ENCODE results near the gene CCNL2.
"Not testable (repeated sequence)": the region's sequence is repeated elsewhere in the genome, so short reads cannot be mapped to it uniquely, and the experiment has no call there.

Gene CCNL2

DNA sequence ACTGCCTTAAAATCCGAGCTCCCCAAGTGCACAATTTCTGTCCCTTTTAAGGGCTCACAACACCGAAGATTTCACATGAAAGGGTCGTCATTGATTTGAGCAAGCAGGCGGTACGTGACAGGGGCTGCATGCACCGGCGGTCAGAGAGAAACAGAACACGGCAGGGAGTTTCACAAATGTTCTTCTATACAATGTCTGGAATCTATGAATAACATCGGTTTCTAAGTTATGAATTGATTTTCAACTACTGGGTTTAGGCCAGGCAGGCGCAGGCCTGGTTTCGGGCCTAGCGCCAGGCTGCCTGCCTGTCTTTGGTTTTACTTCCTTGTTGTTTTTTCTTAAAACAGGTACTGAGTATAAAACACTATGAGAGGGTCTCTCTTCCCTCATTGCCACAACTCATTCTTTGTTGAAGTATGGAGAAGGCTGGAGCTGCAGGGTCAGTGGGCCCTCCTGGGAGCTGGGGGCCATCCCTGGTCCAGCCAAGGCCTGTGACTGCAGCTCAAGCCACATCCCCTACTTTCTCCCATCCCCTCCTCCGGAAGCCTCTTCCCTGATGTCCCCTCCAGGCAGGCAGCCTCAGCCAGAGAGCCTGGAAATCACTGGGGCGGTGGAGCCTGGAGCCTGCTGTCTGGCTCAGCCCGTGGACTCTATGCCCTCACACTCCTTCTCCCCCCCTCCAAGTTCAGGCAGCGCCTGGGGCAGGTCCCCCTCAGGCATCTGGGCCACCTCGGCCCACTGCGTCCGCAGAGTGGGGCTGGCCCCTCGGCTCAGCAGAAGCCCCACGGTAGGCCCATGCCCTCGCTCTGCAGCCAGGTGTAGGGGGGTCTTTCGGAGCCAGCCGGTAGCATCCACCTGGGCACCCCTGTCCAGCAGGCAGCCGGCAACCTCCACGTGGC lies 19.6 kb upstream of the CCNL2 start:
- DNase-seq (ENCODE audit: extremely low read depth, low read depth), result no peak
- H3K4me3 ChIP-seq (replicated peaks; ENCODE audit: low read depth, low read length), result no peak overlapping the region

DNA sequence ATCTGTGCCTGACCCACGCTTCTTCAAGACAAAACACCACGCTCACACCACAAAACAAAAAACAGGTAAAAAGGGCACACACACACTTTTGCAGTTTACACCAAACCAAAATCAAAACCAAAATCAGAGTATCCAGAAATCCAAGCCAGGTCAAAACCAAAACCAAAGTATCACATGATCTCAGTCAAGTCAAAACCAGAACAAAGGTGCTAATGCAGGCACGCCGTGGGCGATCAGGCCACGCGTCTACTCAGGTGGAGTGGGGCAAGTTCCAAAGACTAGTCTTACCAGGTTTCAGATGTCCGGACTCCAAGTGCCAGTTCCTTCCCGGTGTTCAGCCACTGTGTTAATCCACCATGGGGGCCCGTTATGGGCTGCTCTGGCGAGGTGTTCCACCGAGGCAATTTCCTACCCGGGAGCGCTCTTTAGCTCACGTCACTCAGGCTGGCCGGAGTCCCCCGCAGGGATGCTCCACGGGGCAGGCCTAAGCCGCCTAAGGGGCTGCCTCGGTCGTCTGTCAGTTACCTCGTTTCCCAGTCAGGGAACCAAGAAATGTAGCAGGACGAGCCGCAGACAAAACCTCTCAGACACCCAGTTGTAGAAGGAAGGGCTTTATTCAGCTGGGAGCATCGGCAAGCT lies 18.8 kb upstream of the CCNL2 start:
- H3K4me3 ChIP-seq (replicated peaks; ENCODE audit: low read depth, low read length); DNase-seq (ENCODE audit: extremely low read depth, low read depth): not testable (repeated sequence)

More for the DNA sequence above, 19.6 kb upstream of the CCNL2 start:
- TF ChIP-seq, protein P1, sequence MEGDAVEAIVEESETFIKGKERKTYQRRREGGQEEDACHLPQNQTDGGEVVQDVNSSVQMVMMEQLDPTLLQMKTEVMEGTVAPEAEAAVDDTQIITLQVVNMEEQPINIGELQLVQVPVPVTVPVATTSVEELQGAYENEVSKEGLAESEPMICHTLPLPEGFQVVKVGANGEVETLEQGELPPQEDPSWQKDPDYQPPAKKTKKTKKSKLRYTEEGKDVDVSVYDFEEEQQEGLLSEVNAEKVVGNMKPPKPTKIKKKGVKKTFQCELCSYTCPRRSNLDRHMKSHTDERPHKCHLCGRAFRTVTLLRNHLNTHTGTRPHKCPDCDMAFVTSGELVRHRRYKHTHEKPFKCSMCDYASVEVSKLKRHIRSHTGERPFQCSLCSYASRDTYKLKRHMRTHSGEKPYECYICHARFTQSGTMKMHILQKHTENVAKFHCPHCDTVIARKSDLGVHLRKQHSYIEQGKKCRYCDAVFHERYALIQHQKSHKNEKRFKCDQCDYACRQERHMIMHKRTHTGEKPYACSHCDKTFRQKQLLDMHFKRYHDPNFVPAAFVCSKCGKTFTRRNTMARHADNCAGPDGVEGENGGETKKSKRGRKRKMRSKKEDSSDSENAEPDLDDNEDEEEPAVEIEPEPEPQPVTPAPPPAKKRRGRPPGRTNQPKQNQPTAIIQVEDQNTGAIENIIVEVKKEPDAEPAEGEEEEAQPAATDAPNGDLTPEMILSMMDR (IDR thresholded peaks at IDR 0.05; ENCODE audit: low read depth, low read length, missing control alignments), result no peak

DNA sequence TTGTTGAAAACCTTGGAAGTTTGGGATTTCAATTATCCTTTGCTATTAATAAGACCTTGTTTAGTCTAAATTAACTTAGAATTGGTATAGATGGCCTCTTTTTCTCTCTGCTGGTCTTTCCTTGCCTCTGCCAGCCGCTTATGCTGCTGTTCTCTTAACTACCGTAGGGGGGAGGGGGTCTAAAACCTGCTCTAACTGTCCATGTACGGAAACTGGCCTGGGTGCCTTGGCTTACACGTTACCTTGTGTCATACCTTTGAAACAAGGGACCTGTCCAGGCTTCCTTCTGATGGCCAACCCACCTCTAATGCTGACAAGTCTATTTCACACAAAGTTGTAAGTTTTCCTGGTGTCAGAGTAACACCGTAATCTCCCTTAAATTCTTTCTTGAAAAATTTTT lies 18.3 kb upstream of the CCNL2 start:
- not testable (repeated sequence) for DNase-seq (ENCODE audit: extremely low read depth, low read depth); H3K4me3 ChIP-seq (replicated peaks; ENCODE audit: low read depth, low read length)

DNA sequence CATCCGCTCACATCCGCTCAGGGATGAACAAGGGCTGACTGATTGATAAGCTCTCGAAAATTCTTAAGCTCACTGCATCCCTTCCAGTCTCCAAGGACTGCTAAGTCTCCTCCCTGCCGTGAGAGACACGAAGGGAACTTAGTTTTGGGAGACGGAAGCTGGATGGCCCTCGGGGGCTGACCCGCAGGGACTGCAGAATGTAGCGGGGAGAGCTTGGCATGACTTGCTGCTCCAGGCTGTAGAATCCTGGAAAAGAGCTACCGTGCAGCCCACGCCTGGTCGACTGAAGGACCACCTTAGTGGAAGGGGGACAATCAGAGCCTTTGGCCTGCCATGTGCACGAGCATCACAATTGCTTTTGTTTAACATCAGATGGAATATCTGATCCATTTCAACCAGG lies 16.6 kb upstream of the CCNL2 start:
- no peak for DNase-seq (ENCODE audit: extremely low read depth, low read depth)
- TF ChIP-seq, protein P1 (IDR thresholded peaks at IDR 0.05; ENCODE audit: low read depth, low read length, missing control alignments), result no peak
- no peak overlapping the region for H3K4me3 ChIP-seq (replicated peaks; ENCODE audit: low read depth, low read length)

DNA sequence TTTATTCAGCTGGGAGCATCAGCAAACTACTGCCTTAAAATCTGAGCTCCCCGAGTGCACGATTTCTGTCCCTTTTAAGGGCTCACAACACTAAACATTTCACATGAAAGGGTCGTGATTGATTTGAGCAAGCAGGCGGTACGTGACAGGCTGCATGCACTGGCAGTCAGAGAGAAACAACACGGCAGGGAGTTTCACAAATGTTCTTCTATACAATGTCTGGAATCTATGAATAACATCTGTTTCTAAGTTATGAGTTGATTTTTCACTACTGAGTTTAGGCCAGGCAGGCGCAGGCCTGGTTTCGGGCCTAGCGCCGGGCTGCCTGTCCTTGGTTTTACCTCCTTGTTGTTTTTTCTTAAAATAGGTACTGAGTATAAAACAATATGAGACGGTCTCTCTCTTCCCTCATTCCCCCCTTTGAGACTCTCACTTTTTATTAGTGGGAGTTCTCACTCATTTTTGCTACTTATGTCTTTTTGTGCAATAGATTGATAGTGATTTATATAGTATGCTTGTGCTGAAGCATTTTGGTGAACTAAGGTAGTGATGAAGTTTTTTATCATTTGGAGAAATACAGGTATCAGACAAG lies 13.3 kb upstream of the CCNL2 start:
- H3K4me3 ChIP-seq (replicated peaks; ENCODE audit: low read depth, low read length); DNase-seq (ENCODE audit: extremely low read depth, low read depth): not testable (repeated sequence)

DNA sequence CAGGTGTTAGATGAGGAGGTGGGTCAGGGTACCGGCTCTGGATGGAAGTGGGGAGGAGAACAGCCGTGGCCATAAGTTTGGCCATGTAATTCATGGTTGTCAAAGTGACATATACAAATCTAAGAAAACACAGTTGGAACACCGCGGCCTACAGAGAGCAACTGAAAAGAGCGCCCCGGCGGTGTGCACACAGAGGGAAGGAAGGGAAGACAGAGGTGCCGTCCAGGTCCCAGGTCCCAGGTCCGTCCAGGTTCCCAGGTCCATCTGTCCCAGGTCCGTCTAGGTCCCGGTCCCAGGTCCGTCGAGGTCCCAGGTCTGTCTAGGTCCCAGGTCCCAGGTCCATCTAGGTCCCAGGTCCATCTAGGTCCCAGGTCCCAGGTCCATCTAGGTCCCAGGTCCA lies 12.5 kb upstream of the CCNL2 start:
- no peak for DNase-seq (ENCODE audit: extremely low read depth, low read depth)
- TF ChIP-seq, protein P1 (IDR thresholded peaks at IDR 0.05; ENCODE audit: low read depth, low read length, missing control alignments), result no peak
- H3K4me3 ChIP-seq (replicated peaks; ENCODE audit: low read depth, low read length), result no peak overlapping the region

DNA sequence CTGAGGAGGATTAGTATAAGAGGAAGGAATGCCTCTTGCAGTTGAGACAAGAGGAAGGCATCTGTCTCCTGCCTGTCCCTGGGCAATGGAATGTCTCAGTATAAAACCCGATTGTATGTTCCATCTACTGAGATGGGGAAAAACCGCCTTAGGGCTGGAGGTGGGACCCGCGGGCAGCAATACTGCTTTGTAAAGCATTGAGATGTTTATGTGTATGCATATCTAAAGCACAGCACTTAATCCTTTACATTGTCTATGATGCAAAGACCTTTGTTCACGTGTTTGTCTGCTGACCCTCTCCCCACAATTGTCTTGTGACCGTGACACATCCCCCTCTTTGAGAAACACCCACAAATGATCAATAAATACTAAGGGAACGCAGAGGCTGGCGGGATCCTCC lies 11.1 kb upstream of the CCNL2 start:
- not testable (repeated sequence) for H3K4me3 ChIP-seq (replicated peaks; ENCODE audit: low read depth, low read length); DNase-seq (ENCODE audit: extremely low read depth, low read depth)

DNA sequence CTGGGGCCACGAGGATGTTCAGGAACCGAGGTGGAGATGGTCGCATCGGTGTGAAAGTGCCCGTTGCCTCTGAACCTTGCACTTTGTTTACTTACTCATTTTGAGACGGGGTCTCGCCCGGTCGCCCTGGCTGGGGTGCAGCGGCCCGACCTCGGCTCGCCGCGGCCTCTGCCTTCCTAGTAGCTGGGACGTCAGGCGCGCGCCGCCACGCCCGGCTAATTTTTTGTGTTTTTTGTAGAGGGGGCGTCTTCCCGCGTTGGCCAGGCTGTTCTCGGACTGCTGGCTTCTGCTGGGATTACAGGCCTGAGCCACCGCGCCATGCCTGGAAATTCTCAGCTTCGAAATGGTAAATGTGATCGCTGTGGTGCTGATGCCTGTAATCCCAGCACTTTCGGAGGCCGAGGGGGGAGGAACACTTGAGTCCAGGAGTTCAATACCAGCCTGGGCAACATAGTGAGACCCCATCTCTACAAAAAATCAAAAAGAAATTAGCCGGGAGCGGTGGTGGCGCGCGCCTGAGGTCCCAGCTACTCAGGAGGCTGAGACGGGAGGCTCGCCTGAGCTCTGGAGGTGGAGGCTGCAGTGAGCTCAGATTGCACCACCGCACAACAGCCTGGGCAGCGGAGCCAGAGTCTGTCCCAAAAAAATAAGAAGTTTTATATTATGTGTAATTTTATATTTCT lies 8.6 kb upstream of the CCNL2 start:
- no peak for DNase-seq (ENCODE audit: extremely low read depth, low read depth)
- TF ChIP-seq, protein P1 (IDR thresholded peaks at IDR 0.05; ENCODE audit: low read depth, low read length, missing control alignments), result no peak
- peak overlapping the region; percentile 96 for H3K4me3 ChIP-seq (replicated peaks; ENCODE audit: low read depth, low read length)

Data from HFF-Myc (cell line).